Fibroblast of peridontal ligament (primary cell): Measurements from ENCODE around the gene WDPCP.
"Not testable (repeated sequence)": the region's sequence is repeated elsewhere in the genome, so short reads cannot be mapped to it uniquely, and the experiment has no call there.

Experiments used
- DNase-seq: peaks from one replicate; pipeline ENCODE4 v3.0.0-alpha.2; 2010; ENCODE audit errors: extremely low read depth

The WDPCP gene

DNA sequence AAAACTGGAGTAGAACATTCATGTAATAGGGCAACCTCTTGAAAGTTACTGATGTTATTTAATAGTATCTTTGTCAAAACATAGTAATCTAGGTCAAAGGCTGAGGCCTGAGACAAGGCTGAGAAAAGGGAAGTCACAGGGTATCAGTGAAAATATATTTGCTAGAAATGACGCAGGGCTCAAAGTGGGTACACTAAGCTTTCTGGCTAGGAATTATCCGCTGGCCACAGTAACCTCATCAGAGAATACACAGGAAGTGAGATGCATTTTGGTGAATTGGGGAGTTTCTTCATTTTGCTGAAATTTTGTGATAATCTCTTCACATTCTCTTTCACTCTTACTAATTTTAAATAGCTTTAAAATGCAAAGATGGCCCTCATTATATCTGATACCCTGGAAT lies 330.8 kb downstream of the WDPCP start:
- DNase-seq, result no peak

DNA sequence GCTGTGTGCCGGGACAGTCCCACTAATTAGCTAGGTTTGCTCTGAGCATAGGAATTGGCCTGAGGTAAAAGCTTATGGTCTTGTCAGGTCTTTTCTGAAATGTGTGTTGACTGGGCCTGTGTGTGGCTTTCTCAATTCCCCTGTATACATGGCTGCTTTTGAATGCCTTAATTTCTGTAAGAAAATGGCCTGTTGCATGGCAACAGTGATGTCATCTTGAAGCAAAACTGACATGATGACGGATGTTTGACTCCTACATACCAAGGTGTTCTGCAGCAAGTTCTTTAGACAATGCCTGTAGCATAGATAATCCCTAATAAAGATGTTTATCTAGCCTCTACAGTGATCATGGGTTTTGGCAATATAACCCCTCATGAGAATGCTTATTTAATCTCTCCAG lies 339.1 kb downstream of the WDPCP start:
- no peak for DNase-seq

DNA sequence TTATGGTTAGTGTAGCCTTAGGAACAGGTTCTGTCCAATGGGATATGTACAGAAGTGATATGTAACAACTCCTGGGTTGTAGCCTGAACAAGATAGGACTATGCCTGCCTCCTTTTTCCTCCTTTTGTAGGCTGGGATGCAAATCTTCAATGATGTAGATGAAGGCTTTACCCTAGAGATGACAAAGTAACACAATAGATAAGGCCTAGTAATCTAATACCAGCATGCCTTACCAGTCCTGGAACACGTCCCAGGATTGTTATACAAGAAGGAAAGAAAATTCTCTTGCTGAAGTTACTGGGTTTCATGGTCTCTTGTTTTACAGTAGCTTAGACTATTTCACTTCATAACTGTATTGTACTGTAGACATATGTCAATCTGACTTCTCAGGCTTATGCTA lies 345.5 kb downstream of the WDPCP start:
- DNase-seq, result peak; percentile 3

DNA sequence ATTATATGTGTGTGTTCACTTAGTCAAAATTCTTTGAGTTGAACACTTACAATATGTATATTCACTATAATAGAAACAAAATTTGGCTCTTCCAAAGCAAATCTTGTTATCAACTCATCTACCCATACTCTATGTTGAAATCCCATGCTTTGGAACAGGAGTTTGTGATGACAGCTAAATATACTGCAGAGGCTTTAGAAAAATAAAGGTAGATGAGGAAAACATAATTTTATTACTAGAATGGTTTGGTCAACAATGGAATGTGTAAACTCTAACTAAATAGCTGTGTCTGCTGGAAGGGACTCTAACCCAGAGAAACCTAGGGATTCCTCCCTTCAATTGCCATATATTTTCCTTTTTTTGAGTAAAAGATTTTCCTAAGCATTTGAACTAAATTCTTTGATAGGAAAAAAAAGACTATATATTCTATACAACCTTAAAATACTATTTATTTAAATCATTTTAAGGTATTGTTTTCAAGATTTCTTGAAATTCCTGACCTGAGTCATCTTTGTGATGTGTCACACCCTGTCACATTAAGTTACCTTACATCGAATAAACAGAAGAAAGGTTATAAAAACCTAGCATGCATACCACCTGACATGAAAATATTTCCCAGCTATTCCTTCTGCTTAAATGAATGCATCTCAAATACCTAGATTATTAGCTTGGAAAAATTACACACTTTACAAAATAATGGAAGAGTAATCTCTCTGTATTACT lies 362.2 kb downstream of the WDPCP start:
- DNase-seq, result no peak

DNA sequence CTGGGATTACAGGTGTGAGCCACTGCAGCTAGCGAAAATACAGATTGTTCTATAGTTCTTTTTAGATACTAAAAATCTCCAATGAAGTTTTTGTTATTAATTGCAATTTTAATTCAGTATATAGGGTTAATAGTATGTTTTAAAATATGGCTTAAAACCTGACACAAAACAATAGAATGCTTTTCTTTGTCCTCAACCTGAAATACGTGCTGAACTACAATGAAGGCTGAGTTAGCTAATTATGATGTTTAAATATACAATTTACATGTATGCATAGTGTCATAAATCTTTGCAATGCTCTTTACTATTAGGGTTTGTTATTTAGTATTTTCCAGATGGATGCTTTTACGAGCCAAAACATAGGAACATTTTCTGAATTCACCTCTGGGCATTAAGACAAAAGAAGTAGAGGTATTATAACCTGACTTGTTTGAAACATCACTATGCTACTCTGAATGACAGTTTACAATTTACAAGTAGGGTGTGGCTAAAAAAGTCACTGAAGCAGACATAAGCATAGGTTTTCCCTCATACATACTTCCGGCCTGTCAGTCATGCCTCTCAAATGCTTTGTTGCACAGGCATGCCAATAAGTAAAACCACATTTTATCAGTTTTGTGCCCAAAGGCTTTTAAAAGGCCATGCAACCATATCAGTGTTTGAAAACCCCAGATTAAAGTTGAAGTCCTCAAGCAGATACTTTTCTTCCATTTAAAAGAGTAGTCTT lies 369.3 kb downstream of the WDPCP start:
- DNase-seq, result no peak

DNA sequence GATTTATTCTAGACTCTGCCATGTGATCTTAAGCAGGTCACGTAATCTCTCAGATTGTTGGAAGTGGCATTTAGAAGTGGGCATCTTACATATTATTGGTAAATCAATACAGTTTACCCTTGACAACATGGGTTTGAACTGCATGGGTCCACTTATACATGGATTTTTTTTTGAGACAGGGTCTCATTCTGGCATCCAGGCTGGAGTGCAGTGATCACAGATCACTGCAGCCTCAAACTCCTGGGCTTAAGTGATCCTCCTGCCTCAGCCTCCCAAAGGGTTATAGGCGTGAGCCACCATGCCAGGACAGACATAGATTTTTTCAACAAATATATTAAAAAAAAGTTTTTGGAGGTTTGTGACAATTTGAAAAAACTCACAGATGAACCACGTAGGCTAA lies 393.0 kb downstream of the WDPCP start:
- no peak for DNase-seq

DNA sequence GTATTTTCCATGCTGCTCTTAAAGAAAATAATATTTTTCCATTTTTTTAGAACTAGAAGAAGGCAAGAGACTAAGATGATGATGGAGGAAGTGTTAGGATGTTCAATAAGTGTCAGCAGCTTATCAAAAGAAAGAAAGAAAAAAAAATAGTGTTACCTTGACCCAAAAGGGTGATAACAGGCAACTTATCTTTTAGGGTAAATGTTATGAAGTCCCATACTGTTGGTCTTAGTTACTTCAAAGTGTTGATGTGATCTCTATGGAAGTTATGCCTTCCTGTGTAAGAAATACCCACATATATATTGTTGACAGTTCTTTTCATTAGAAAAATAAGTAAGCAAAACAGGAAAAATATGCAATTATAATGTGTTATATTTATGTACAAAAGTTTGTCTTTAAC lies 394.1 kb downstream of the WDPCP start:
- DNase-seq, result no peak

DNA sequence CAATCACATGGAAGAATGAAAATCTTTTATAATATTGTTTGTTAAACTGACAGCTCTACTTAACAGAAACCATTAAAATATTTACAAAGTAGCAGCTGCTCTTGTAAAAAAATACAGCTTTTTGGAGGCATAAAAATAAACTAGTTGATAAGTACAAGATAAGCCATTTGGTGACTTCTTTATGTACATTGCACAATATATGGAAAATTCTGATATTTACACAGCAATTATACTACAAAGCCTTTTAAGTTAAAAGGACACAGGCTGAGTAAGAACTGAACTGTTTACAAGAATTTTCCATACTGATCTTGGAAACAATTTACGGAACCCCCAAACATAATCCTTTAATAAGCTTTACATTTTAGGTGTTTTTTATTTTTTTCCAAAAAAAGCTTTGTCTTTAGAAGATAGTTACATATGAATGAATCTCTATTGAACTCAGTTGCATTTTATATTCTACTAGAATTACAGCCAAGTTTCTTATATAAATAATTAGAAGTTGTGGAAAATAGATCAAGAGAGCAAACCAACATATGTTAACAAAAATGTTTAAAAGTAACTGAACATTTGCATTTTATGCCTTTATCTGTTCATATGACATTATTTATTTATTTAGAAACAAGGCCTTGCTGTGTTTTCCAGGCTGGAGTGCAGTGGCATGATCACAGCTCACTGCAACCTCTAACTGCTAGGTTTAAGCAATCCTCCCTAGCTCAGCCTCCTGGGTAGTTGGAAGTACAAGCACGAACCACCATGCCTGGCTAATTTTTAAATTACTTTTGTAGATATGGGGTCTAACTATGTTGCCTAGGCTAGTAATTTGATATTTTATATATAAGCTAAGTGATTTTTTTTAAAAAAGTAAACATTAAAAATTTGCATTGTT lies 395.1 kb downstream of the WDPCP start:
- no peak for DNase-seq

DNA sequence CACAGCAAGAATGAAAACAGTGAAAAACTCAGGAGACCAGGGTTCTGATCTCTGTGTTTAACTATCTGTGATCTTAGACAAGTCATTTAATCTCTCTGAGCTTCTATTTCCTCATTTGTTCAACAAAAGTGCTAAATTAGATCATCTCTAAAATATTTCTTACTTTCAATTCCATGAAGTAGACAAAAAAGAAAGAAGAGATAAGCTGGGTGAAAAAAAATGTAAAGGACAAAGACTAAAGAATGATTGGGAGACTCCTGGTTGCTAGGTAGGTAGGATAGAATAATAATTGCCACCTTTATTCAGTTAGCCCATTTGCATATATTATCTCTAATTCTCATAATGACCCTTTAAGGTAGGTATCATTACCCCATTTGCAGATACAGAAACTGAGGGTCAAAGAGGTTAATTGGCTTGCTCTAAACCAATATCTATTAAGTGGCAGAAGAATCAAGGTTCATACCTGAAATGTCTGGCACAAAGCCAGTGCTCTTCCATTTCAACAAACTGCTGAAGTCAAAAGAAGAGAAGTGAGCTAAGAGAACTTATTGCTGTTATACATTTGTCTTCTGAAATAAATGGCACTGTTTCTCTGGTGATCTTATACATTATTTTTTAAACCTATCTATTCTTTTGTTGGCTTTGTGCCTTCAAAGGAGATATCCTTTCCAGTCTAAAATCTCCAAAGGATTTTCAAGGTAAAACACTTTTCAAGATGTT lies 395.9 kb downstream of the WDPCP start:
- DNase-seq, result no peak

DNA sequence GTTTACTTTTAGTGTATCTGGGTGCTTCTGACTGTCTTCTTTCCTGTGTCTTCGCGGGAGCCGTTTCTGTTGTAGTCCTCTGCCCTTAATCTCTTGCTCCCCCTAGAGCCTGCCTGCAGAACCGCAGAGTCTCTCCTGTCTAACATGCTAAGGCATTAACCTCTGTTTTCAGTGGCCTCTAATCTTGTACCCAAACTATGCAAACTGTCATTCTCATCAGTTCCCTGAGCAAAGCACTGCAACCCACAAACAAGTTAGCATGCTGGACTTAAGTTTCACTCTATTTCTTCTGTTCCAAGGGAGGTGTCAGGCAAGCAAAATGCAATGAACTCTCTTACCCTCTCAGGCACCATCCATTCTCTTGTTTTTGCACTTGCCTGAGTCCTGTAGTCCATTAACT lies 399.3 kb downstream of the WDPCP start:
- DNase-seq, result peak; percentile 51

DNA sequence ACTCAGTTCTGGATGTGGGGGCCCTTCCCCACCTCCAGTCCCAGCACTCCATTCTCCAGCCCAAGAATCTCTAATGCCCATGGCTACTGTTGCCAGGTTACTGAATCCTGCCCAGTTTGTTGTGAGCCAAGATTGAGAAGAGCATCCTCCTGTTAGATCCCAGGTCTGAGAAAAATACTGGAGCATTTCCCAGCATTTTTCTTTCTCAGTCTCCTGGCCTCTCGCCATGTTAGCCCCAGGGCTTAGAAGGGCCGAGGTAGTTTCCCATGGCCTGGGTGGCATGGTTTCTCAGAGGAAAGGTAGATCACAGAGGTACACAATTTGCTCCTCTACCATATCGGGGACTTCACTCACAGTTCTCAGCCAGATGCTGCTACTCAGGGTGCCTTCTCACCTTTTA lies 401.9 kb downstream of the WDPCP start:
- no peak for DNase-seq

DNA sequence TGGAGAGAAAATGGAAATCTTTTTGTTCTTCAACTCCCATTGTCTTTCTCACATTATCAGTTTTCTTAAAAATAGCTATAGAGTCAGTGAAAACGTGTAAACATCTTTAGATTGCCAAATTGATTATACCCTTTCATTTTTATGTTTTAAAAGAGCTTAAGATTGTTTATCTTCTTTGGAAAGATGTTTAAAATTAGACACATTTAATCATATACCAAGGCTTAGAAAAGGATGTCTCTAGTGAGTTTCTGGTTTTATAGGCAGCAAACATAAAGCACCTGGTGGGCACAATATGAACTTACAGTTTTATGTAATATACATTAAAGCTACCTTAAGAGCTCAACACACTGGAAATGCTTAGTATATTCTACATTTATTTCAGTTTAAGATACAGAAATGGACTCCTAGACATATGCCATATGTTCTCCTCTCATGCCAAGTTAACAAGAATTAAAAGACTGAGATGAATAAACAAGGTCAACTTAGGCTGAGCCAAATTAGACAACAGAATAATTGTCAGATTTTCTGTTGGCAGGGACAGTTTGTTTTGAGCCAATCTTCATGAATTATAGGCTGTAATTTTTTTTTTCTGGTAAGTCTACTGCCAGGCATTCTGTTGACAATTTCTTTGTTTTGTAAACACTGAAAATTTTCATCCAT lies 425.0 kb downstream of the WDPCP start:
- DNase-seq, result no peak

DNA sequence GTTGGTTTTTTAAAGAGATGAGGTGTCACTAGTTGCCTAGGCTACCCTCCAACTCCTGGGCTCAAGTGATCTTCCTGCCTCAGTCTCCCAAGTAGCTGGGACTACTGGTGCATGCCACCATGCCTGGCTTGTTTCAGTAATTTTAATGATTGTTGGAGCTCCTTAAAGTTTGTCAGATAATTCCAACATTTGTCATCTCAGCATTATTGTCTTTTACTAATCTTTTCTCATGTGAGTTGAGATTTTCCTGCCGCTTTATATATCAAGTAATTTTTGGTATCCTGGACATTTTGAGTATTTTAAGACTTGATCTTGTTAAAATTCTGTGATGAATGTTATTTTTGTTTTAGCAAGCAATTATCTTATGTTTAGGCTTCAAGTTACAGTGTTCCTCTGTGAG lies 429.0 kb downstream of the WDPCP start:
- no peak for DNase-seq

DNA sequence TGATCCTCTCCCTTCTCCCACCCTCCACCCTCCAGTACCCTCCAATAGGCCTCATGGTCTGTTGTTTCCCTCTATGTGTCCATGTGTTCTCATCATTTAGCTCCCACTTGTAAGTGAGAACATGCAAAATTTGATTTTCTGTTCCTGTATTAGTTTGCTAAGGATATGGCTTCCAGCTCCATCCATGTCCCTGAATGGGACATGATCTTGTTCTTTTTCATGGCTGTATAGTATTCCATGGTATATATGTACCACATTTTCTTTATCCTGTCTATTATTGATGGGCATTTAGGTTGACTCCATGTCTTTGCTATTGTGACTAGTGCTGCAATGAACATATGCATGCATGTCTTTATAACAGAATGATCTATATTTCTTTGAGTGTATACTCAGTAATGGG lies 451.6 kb downstream of the WDPCP start:
- DNase-seq, result not testable (repeated sequence)

DNA sequence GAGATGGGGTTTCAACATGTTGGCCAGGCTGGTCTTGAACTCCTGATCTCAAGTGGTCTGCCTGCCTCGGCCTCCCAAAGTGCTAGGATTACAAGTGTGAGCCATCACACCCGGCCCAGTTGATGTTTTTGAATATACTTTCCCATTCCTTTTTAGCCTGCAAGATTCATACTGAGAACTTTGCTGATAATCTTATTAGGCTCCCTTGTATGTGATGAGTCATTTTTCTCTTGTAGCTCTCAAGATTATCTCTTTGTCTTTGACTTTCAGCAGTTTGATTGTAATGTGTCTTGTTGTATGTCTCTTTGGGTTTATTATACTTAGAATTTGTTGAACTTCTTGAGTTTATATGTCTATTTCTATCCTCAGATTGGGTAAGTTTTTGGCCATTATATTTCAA lies 456.3 kb downstream of the WDPCP start:
- DNase-seq, result no peak

DNA sequence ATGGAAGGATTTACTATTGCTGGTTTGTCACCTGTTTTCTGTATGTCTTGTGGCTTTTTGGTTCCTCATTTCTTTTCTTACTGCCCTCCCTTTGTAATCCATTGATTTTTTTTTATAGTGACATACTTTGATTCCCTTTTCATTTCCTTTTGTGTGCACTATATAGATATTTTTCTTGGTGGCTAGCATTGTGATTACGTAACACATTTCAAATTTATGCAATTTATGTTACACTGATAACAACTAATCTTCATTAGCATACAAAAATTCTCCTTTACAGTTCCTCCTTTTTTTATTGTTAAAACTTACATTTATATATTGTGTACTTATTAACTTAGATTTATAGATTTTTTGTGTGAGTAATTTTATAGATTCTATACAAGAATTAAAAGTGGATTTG lies 457.1 kb downstream of the WDPCP start:
- no peak for DNase-seq

DNA sequence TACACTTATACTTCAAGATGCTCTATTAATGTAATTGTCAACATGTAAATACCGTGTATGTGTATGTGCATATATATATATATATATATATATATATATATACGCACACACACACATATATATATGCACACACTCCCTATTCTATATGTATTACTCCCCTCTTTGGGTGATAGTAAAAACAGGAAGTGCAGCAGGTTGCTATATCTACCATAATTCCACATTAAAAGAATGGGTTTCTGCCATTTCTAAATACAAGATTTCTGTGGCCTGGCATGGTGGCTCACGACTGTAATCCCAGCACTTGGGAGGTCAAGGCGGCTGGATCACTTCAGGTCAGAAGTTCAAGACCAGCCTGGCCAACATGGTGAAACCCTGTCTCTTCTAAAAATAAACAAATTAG lies 460.7 kb downstream of the WDPCP start:
- DNase-seq, result no peak

DNA sequence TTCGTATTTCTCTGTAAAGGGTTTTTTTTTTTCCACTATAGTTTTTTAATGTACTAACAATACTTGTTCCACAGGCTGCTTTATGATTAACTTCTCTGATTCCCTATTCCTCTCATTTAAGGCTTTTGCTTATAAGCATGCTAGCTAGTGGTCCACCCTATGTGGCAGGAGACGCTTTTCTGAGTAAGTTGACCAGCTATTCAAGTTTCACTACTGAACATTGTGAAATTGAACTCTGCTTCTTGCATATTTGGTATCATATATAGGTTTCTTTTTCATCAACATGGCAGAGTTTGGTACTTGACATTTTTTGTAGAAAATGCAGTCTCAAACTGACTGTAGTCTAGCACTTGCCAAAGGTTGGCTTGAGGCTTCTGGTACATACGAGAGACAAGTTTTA lies 463.4 kb downstream of the WDPCP start:
- DNase-seq, result no peak

DNA sequence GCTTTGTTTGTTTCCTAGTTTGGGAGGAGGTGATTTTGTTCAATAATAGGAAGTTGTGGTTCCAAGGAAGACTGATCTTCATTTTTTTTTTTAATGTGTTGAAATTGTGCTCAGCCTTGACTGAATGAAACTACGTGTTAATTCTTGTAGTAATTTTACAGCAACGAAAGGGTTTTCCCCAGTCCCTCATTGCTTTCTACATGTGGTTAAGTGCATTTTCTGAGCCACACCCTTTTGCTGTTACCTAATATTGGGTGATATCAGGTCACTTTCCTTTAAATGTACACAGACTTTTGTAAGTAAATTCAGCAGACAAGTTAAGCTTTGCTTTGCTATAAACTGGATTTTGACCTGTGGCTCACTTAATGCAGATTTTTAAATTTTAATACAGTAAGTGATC lies 464.1 kb downstream of the WDPCP start:
- DNase-seq, result no peak

DNA sequence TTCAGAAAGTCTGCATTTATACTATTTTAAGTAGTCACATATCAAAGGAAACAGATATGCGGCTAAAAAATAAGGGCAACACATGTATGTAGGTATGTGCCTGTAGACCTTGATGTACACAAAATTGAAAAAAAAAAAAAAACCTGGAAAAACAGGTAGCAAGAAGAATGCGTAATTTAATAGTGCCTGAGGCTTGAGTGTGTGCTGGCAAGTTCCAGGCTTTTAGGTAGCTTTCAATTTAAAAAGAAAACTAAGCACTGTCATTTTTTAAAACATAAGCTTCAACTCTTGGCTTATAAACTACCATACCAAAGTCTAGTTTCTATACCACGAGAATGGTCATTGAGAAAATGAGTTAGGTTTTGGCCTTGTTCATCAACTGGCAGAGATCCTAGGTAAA lies 465.4 kb downstream of the WDPCP start:
- no peak for DNase-seq

DNA sequence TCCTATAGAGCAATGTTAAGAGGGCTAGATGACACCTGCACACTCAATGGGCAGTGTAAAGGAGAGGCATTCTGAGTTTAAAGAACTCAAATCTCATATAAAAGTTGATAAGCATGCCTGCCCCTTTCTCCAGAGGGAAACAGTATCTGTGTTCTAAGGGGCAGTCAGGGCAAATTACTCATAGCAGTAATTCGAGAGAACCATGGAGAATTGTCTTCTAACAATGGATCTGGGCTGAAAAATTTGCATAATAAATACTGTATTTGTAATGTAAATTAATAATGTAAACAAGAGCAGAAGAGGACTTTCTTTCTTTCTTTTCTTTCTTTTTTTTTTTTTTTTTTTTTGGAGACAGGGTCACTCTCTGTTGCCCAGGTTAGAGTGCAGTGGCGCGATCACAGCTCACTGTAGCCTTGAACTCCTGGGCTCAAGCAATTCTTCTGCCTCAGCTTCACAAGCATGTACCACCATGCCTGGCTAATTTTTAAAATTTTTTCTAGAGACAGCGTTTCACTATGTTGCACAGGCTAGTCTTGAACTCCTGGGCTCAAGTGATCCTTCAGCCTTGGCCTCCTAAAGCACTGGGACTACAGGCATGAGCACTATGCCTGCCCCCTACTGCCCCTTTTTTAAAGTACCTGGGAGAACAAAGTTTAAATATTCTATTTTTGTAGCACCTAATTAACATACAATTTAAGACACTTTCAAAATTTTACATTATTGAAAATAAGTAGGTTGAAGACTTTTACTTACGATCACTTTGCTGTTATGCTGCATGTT lies 467.0 kb downstream of the WDPCP start:
- DNase-seq, result no peak
